Panc1 (cell line): ENCODE measurements around the gene SEMA4A. TPM values are rescaled to one million over a fixed set of nuclear protein-coding genes. Genes with fewer than 3 reads are reported as not detected.

Experiments
- ATAC-seq: fragments of 200-7000 bp; cut with Tn5 transposase; 2 replicates; pipeline ENCODE4 v1.9.1; 2020; ENCODE audit warnings: mild to moderate bottlenecking, moderate library complexity
- BruUV-seq: library from RNA; stranded (reverse); fragments of 400-500 nt; replicated peaks from 2 replicates; lab custom pipeline; 2021; lab: Mats Ljungman, UMichigan
- CTCF ChIA-PET: fragments of 300-600 bp; sonication (Branson Sonifier 250); formaldehyde crosslinking; loops from one replicate; lab custom pipeline; 2022; ENCODE audit warnings: antibody characterized with exemption; lab: Charles Lee
- POLR2A ChIA-PET: fragments of 300-600 bp; sonication (Branson Sonifier 250); formaldehyde crosslinking; loops from one replicate; lab custom pipeline; 2022; ENCODE audit warnings: antibody characterized with exemption; lab: Charles Lee
- DNase-seq: peaks from one replicate; pipeline ENCODE4 v3.0.0-alpha.2; 2010; ENCODE audit warnings: low read depth, low spot score
- H3K27ac ChIP-seq: 2 replicates; pipeline ENCODE4 v1.5.1; 2011; ENCODE audit warnings: mild to moderate bottlenecking, low read length, inconsistent platforms
- H3K27me3 ChIP-seq: fragments of 200-500 bp; sonication (Bioruptor generic); 2 replicates; pipeline ENCODE4 v1.6.0; 2014; ENCODE audit warnings: low read length, inconsistent platforms; ENCODE audit not compliant: control insufficient read depth, insufficient read depth
- H3K36me3 ChIP-seq: fragments of 200-500 bp; sonication (Bioruptor generic); 2 replicates; pipeline ENCODE4 v1.5.1; 2014; ENCODE audit warnings: inconsistent platforms, mild to moderate bottlenecking, low read length, moderate library complexity; ENCODE audit not compliant: control insufficient read depth, insufficient read depth
- H3K4me1 ChIP-seq: 2 replicates; pipeline ENCODE4 v1.5.1; 2011; ENCODE audit warnings: inconsistent platforms, mild to moderate bottlenecking, low read length, moderate library complexity; ENCODE audit not compliant: control insufficient read depth, insufficient read depth
- H3K4me3 ChIP-seq, 2 experiments: 2 replicates each; pipeline ENCODE4 v1.5.1; 2011 to 2012; ENCODE audit warnings: low read depth in 2 of 2, low read length in 2 of 2, mild to moderate bottlenecking in 2 of 2, inconsistent platforms in 1 of 2, moderate library complexity in 1 of 2
- H3K9me3 ChIP-seq: fragments of 200-500 bp; sonication (Bioruptor generic); 2 replicates; pipeline ENCODE4 v1.5.1; 2014; ENCODE audit warnings: low read depth, mild to moderate bottlenecking, inconsistent platforms, low read length, moderate library complexity; ENCODE audit not compliant: control insufficient read depth, insufficient read depth
- POLR2AphosphoS5 ChIP-seq: IDR thresholded peaks from 2 replicates; pipeline ENCODE4 v1.6.1; 2012; ENCODE audit warnings: mild to moderate bottlenecking, low read depth, low read length, moderate library complexity
- REST ChIP-seq, 2 experiments: IDR thresholded peaks; 2 replicates each; pipeline ENCODE4 v1.6.1; 2011 to 2012; ENCODE audit warnings: low read depth in 2 of 2, control low read depth in 1 of 2, low read length in 1 of 2, mild to moderate bottlenecking in 1 of 2, moderate library complexity in 1 of 2; ENCODE audit not compliant: insufficient read depth in 1 of 2
- SIN3A ChIP-seq: IDR thresholded peaks from 2 replicates; pipeline ENCODE4 v1.6.1; 2012; ENCODE audit warnings: low read depth, mild to moderate bottlenecking, low read length, moderate library complexity, borderline replicate concordance; ENCODE audit not compliant: insufficient read depth
- TCF7L2 ChIP-seq: IDR thresholded peaks from 2 replicates; pipeline ENCODE4 v1.6.1; 2011; ENCODE audit warnings: mild to moderate bottlenecking, low read depth, low read length, inconsistent platforms
- in situ Hi-C: cut with HindIII; loops from 2 replicates; pipeline ENCODE4 v1.10.0; 2016; ENCODE audit warnings: low sequenced_read_pairs, low pct_unique_long_range_greater_than_20kb
- intact Hi-C: fragments of 100-400 bp; cut with micrococcal nuclease; formaldehyde crosslinking; loops from one replicate; pipeline ENCODE4 v1.10.0; 2022; ENCODE audit not compliant: unreplicated experiment
- total RNA-seq: library from RNA; stranded (reverse); gene quantifications from one replicate; pipeline ENCODE4 v1.2.1, GENCODE V29; 2021; ENCODE audit not compliant: unreplicated experiment
- TF ChIP-seq, protein P1 (sequence below): fragments of 450-650 bp; IDR thresholded peaks from 2 replicates; pipeline ENCODE4 v1.5.1; 2017; ENCODE audit warnings: mild to moderate bottlenecking

The SEMA4A gene
- total RNA-seq, 1 experiment from 2014 or later: 0.21 TPM

DNA sequence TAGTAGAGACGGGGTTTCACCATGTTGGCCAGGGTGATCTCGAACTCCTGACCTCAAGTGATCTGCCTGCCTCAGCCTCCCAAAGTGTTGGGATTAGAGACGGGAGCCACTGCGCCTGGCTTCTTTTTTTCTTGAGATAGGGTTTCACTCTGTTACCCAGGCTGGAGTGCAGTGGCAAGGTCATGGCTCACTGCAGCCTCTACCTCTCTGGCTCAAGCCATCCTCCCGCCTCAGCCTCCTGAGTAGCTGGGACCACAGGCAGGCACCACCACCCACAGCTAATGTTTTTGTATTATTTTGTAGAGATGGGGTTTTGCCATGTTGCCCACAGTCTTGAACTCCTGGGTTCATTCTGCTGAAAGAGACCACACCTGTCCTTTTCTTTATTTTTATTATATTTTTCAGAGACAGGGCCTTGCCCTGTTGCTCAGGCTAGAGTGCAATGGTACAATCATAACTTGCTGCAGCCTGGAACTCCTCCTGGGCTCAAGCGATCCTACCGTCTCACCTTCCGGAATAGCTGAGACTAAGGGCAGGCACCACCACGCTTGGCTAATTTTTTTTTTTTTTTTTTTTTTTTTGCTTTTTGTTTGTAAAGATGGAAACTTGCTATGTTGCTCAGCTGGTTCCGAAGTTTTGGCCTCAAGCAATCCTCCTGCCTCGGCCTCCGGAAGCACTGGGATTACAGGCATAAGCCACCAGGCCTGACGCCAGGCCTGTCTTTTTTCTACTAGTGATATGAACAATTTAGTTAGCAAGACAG is 35.8 kb upstream of the SEMA4A start:
- intact Hi-C loops (no loop called here), in situ Hi-C loops (no loop called here)
- CTCF ChIA-PET: interaction anchor here (0.7 kb wide), 1 partner anchor 11 kb away, joined by 4 read pairs; no protein-coding TSS in a partner anchor
- H3K9me3 ChIP-seq: no peaks in the 10 kb centered on the region
- no peaks in the 10 kb centered on the region for H3K27me3 ChIP-seq
- peak overlapping the region; percentile 92 for H3K27ac ChIP-seq
- ATAC-seq (no peak), DNase-seq (no peak)
- peaks cover 8% of the 10 kb centered on the region for H3K36me3 ChIP-seq
- BruUV-seq: no TSS peak
- TF ChIP-seq POLR2AphosphoS5: no peak
- no peak for TF ChIP-seq REST (IDR thresholded peaks at IDR 0.05; ENCODE audit: insufficient read depth in 1 of 2, low read depth in 2 of 2, low read length in 1 of 2)
- TF ChIP-seq TCF7L2: no peak
- TF ChIP-seq, protein P1, sequence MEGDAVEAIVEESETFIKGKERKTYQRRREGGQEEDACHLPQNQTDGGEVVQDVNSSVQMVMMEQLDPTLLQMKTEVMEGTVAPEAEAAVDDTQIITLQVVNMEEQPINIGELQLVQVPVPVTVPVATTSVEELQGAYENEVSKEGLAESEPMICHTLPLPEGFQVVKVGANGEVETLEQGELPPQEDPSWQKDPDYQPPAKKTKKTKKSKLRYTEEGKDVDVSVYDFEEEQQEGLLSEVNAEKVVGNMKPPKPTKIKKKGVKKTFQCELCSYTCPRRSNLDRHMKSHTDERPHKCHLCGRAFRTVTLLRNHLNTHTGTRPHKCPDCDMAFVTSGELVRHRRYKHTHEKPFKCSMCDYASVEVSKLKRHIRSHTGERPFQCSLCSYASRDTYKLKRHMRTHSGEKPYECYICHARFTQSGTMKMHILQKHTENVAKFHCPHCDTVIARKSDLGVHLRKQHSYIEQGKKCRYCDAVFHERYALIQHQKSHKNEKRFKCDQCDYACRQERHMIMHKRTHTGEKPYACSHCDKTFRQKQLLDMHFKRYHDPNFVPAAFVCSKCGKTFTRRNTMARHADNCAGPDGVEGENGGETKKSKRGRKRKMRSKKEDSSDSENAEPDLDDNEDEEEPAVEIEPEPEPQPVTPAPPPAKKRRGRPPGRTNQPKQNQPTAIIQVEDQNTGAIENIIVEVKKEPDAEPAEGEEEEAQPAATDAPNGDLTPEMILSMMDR: no peak
- TF ChIP-seq SIN3A: no peak
- peak overlapping the region; percentile 78 to 99 for H3K4me3 ChIP-seq
- H3K4me1 ChIP-seq: peaks cover 61% of the 10 kb centered on the region
- POLR2A ChIA-PET: interaction anchor here (0.6 to 0.7 kb wide), 3 partner anchors 11 to 234 kb away, joined by 4 to 28 read pairs (median 5); no protein-coding TSS in a partner anchor

GRCh38 chr1:156118177-156118868 is 35.1 kb upstream of the SEMA4A start:
- POLR2A ChIA-PET: interaction anchor here (0.5 to 1.2 kb wide), 4 partner anchors 10 to 233 kb away, joined by 4 to 15 read pairs (median 4); no protein-coding TSS in a partner anchor
- in situ Hi-C loops (no loop called here), intact Hi-C loops (no loop called here)
- no TSS peak for BruUV-seq
- CTCF ChIA-PET: interaction anchor here (0.7 kb wide), 1 partner anchor 10 kb away, joined by 4 read pairs; no protein-coding TSS in a partner anchor
- Histone ChIP-seq H3K4me1 (peaks cover 61% of the 10 kb centered on the region), H3K36me3 (peaks cover 8% of the 10 kb centered on the region), H3K9me3 (no peaks in the 10 kb centered on the region), H3K27me3 (no peaks in the 10 kb centered on the region), H3K27ac (peak overlapping the region; percentile 92), H3K4me3 (peak overlapping the region; percentile 78 to 99)
- no peak for ATAC-seq
- TF ChIP-seq POLR2AphosphoS5: 0 out of 2 replicates have a peak, but pooled peaks have one; percentile 4
- no peak for TF ChIP-seq REST (IDR thresholded peaks at IDR 0.05; ENCODE audit: insufficient read depth in 1 of 2, low read depth in 2 of 2, low read length in 1 of 2)
- TF ChIP-seq SIN3A: 0 out of 2 replicates have a peak, but pooled peaks have one; percentile 5
- TF ChIP-seq, protein P1: no peak
- TF ChIP-seq TCF7L2: no peak
- DNase-seq: no peak
